ENCODE results near the gene TMCO2.

Gene TMCO2

GRCh38 chr1:40258445-40258769 is 10.7 kb downstream of the TMCO2 start:
- no peak for DNase-seq

GRCh38 chr1:40264354-40264781 is 16.6 kb downstream of the TMCO2 start:
- no peak for DNase-seq

GRCh38 chr1:40265298-40265697 is 17.6 kb downstream of the TMCO2 start:
- DNase-seq = no peak

DNA sequence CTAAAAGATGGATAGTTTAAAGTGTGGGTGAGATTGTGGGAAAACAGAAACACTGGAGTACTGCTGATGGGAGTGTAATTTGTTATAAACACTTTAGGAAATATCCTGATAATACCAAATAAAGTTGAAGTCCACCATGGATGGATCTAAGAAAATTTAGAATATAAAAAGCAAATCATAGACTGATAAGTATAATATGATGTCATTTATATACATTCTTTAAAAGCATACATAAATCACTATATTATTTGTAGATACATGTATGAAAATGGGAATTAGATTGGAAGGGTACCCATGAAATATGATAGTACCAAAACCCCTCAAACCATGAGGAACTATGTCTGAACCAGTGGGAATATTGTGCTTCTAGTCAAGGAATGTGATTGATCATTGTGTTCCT is 18.2 kb downstream of the TMCO2 start:
- DNase-seq = no peak

DNA sequence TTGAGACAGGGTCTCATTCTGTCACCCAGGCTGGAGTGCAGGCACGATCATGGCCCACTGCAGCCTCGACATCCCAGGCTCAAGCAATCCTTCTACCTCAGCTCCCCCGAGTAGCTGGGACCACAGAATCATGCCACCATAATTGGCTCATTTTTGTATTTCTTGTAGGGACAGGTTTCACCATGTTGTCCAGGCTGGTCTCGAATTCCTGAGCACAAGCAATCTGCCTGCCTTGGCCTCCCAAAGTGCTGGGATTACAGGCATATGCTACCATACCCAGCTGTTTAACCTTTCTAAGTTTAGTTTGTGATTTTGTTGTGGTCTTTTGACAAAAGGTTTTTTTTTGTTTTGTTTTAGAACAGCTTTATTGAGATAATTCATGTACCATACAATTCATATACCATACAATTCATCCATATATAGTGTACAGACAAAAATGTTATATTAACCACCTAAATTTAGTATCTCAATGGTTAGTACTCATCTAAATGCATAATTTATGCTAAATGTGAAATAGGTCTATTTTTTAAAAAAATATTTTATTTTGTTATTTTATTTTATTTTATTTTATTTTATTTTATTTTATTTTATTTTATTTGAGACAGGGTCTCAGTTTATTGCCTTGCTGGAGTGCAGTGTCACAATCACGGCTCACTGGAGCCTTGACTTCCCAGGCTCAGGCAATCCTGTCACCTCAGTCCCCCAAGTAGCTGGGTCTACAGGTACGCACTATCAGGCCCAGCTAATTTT is 19.2 kb downstream of the TMCO2 start:
- no peak for DNase-seq

DNA sequence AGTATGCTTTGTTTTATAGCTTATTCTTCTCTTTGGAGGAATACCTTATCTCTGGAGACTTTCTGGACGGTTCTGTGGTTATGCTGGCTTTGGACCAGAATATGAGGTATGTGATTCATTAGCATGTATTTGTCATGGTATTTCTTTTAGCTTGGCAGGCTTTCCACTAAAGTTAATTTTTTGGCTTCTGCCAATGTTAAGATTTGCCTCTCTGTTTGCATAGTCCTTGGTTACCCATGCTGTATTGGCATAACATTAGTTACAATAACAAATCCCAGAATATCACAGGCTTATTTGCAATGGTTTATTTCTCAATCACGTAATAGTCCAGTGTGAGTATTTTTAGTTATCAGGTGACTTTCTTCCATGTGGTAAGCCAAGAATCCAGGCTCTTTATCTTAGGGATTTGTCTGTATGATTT is 20.0 kb downstream of the TMCO2 start:
- no peak for DNase-seq

DNA sequence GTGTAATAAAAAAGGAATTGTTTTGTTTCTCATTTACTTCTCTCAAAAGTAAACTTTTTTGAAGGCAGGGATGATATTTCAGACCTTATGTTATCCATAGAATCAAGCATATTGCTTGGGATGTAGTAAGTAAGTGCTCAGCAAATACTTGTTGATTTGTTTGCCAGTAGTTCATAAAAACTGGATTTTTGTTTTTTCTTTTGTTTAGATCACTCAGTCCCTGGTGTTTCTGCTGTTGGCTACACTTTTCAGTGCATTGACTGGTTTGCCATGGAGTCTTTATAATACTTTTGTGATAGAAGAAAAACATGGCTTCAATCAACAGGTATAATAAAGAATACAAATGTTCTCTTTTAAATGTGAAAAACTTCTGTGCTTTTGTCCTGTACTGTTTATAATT is 20.5 kb downstream of the TMCO2 start:
- no peak for DNase-seq

DNA sequence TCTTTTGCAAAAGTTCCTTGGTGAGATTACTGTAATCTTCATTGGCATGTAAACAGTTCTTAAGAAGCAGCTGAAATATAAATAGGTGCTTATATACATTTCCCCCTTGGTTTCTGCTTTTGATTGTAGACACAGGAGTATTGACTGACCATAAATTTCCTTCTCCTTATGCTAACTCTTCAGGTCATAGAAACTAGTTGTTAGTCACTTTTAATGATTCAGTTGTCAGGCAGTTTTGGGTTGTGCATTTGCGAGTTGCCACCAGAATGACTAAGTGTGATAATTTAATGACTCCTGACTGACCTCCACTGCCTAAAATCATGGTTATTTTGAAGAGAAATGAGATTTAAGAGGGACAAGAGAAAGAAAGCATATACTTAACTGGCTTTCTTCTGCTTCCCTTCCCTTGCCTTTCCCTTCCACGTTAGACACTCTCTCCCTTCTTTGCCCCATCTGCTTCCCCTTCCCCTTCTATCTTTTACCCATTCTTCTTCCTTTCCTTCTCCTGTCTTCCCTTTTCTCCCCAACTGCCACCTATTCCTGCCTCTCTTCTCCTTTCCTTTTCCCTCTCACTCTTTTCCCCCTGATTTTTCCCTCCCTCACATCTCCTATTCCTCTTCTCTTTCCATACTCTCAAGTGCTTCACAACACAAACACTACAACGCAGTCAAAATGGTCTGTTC is 22.6 kb downstream of the TMCO2 start:
- no peak for DNase-seq

- DNase-seq = no peak
These were observed 25.0 kb downstream of the TMCO2 start for GRCh38 chr1:40272653-40273213.

GRCh38 chr1:40273547-40274166 is 25.9 kb downstream of the TMCO2 start:
- no peak for DNase-seq

GRCh38 chr1:40274331-40274730 is 26.6 kb downstream of the TMCO2 start:
- no peak for DNase-seq

DNA sequence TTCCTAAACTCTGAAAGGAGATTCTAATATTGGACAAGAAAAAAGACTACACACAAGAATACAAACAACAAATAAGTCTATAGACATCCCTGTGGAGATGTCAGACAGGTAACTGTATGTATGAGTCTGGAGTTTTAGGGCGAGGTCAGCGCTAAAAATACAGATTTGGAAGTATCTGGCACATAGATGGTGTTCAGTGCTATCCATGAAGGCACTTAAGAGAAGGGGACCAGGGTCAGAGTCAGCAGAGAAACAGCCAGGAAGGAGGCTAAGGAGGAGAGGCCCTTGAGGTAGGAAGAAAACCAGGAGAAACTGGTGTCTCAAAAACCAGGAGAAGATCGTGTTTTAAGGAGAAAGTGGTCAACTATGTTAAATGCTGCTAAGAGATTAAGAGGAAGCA is 28.4 kb downstream of the TMCO2 start:
- no peak for DNase-seq

GRCh38 chr1:40281853-40282252 is 34.1 kb downstream of the TMCO2 start:
- DNase-seq = no peak

- DNase-seq = no peak
These were observed 43.6 kb downstream of the TMCO2 start for GRCh38 chr1:40291293-40291692.

- DNase-seq = no peak
These were observed 51.9 kb downstream of the TMCO2 start for GRCh38 chr1:40299366-40300248.

DNA sequence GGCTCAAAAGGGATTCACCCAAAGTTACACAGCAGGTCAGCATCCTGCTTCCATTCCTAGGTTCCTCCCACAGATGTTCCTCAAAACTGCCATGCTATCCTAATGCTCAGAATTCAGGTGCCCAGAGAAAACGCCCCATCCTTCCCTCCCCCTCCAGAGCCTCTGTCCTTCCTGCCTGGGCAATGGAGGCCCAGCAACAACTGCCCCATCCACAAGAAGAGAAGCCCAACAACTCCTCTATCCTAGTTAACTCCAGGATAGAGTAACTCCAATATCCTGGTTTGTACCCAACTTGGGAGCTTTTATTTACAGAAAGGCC is 52.5 kb downstream of the TMCO2 start:
- no peak for DNase-seq

DNA sequence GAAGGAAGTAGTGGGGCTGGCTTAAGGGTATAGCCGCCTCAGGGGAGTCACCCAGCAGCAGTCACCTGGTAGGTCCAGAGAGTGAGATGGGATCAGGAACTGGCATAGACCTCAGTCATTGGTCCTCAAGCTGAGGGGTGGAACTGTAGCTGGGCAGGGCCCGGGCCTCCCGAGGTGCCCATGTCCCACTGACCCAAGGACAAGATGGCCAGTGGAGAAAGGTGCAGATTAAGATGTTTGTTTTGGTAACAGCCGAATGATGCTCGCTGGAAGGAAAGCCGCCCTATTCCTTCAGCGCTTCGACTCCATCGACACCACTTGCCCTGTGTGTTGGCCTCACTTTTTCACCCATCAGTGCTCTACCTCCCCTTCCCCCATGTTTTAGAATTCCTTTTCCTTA is 52.9 kb downstream of the TMCO2 start:
- DNase-seq = no peak

DNA sequence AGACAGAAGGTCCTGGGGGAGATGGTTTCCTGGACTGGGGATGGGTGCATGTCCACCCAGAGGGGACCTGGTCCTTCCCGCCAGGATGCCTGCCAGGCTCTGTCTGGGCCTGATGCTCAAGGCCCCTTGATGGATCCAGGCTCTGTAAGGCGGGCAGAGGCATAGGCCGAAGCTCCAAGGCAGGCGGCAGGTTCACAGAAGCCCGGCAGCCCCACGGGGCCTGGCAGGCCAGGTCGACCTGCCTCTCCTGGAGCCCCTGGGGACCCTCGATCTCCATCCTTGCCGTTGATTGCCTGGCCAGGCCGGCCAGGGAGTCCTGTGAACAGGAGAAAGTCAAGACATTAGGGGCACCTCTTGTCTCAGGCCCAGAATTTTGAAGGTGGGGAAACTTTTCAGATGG is 53.3 kb downstream of the TMCO2 start:
- no peak for DNase-seq
